GM23338 (cell line): ENCODE results near the gene FAAP100. TPM values are rescaled to one million over a fixed set of nuclear protein-coding genes. Genes with fewer than 3 reads are reported as not detected.

Experiments
- ATAC-seq: fragments of 200-7000 bp; cut with Tn5 transposase; 3 replicates; pipeline ENCODE4 v1.9.1; 2020
- DNase-seq: peaks from one replicate; pipeline ENCODE4 v3.0.0-alpha.2; 2015; ENCODE audit warnings: low spot score
- H2AFZ ChIP-seq: fragments of 200-600 bp; sonication (generic); 2 replicates; pipeline ENCODE4 v1.8.0; 2016; ENCODE audit warnings: antibody characterized with exemption, mild to moderate bottlenecking, moderate library complexity
- H3F3A ChIP-seq: fragments of 200-600 bp; sonication (generic); replicated peaks from 2 replicates; pipeline ENCODE4 v1.8.0; 2017; ENCODE audit warnings: antibody characterized with exemption, mixed run types, low read depth
- H3K27ac ChIP-seq: fragments of 200-600 bp; sonication (generic); 2 replicates; pipeline ENCODE4 v1.6.1; 2016; ENCODE audit warnings: low read depth
- H3K27me3 ChIP-seq: fragments of 200-600 bp; sonication (generic); 2 replicates; pipeline ENCODE4 v1.8.0; 2016; ENCODE audit warnings: mild to moderate bottlenecking, mixed run types, moderate library complexity; ENCODE audit not compliant: insufficient read depth
- H3K36me3 ChIP-seq: fragments of 200-600 bp; sonication (generic); 2 replicates; pipeline ENCODE4 v1.8.0; 2016; ENCODE audit warnings: mild to moderate bottlenecking; ENCODE audit not compliant: insufficient read depth
- H3K4me1 ChIP-seq: fragments of 200-600 bp; sonication (generic); 2 replicates; pipeline ENCODE4 v1.8.0; 2016; ENCODE audit warnings: mild to moderate bottlenecking, moderate library complexity; ENCODE audit not compliant: insufficient read depth
- H3K4me2 ChIP-seq: fragments of 200-600 bp; sonication (generic); 2 replicates; pipeline ENCODE4 v1.7.1; 2017; ENCODE audit warnings: mixed run types
- H3K4me3 ChIP-seq: fragments of 200-600 bp; sonication (generic); 2 replicates; pipeline ENCODE4 v1.6.1; 2016; ENCODE audit warnings: mixed run types
- H3K79me2 ChIP-seq: fragments of 200-600 bp; sonication (generic); replicated peaks from 2 replicates; pipeline ENCODE4 v1.8.0; 2017; ENCODE audit warnings: mild to moderate bottlenecking; ENCODE audit not compliant: insufficient read depth
- H3K9me2 ChIP-seq: fragments of 200-600 bp; sonication (generic); 2 replicates; pipeline ENCODE4 v1.8.0; 2017; ENCODE audit not compliant: insufficient read depth
- H4K20me1 ChIP-seq: fragments of 200-600 bp; sonication (generic); replicated peaks from 2 replicates; pipeline ENCODE4 v1.8.0; 2017; ENCODE audit warnings: mild to moderate bottlenecking; ENCODE audit not compliant: insufficient read depth
- H3K27ac Mint-ChIP-seq: 2 replicates; pipeline ENCODE4 v1.8.0; 2020; ENCODE audit warnings: inconsistent platforms, mild to moderate bottlenecking, moderate library complexity, mixed read lengths
- H3K27me3 Mint-ChIP-seq: 3 replicates; pipeline ENCODE4 v1.8.0; 2022; ENCODE audit warnings: low read depth, mild to moderate bottlenecking, moderate library complexity, mixed read lengths, inconsistent platforms; ENCODE audit not compliant: insufficient read depth, poor library complexity
- H3K36me3 Mint-ChIP-seq: 3 replicates; pipeline ENCODE4 v1.8.0; 2021; ENCODE audit warnings: low read depth, mild to moderate bottlenecking, inconsistent platforms, moderate library complexity, mixed read lengths
- H3K4me1 Mint-ChIP-seq: 3 replicates; pipeline ENCODE4 v1.8.0; 2020; ENCODE audit warnings: mild to moderate bottlenecking, inconsistent platforms, mixed read lengths
- H3K4me3 Mint-ChIP-seq: 3 replicates; pipeline ENCODE4 v1.8.0; 2021; ENCODE audit warnings: moderate library complexity, mild to moderate bottlenecking, inconsistent platforms, mixed read lengths
- H3K9me3 Mint-ChIP-seq: 3 replicates; pipeline ENCODE4 v1.8.0; 2020; ENCODE audit warnings: moderate library complexity, mild to moderate bottlenecking, inconsistent platforms, mixed read lengths
- CREB1 ChIP-seq: fragments of 250-450 bp; sonication (Bioruptor Pico); IDR thresholded peaks from 2 replicates; pipeline ENCODE4 v1.5.0; 2020; ENCODE audit warnings: low read depth, mild to moderate bottlenecking, moderate library complexity
- ETS1 ChIP-seq: IDR thresholded peaks from 2 replicates; pipeline ENCODE4 v1.6.1; 2016; ENCODE audit warnings: antibody characterized with exemption
- EZH2 ChIP-seq: fragments of 200-600 bp; sonication (generic); IDR thresholded peaks from one replicate; pipeline ENCODE4 v1.8.0; 2017; ENCODE audit warnings: antibody characterized with exemption, mild to moderate bottlenecking, low read depth; ENCODE audit not compliant: unreplicated experiment
- EZH2phosphoT487 ChIP-seq: fragments of 200-600 bp; sonication (generic); IDR thresholded peaks from one replicate; pipeline ENCODE4 v1.8.1; 2018; ENCODE audit warnings: antibody characterized with exemption; ENCODE audit not compliant: unreplicated experiment
- JUNB ChIP-seq: IDR thresholded peaks from one replicate; pipeline ENCODE4 v1.6.1; 2016; ENCODE audit warnings: antibody characterized with exemption; ENCODE audit not compliant: unreplicated experiment
- NANOG ChIP-seq: IDR thresholded peaks from 2 replicates; pipeline ENCODE4 v1.6.1; 2016; ENCODE audit warnings: antibody characterized with exemption, borderline replicate concordance
- POLR2AphosphoS5 ChIP-seq: IDR thresholded peaks from 2 replicates; pipeline ENCODE4 v1.6.1; 2016; ENCODE audit warnings: antibody characterized with exemption, low read depth
- STAT1 ChIP-seq: IDR thresholded peaks from one replicate; pipeline ENCODE4 v1.6.1; 2016; ENCODE audit warnings: antibody characterized with exemption; ENCODE audit not compliant: unreplicated experiment
- ZNF114 ChIP-seq: fragments of 250-450 bp; sonication (Bioruptor Pico); IDR thresholded peaks from 2 replicates; pipeline ENCODE4 v1.5.0; 2020; ENCODE audit warnings: mild to moderate bottlenecking, moderate library complexity
- ZNF331 ChIP-seq: fragments of 250-450 bp; sonication (Bioruptor Pico); IDR thresholded peaks from 2 replicates; pipeline ENCODE4 v1.5.0; 2020; ENCODE audit warnings: low read depth, mild to moderate bottlenecking, moderate library complexity
- polyA plus RNA-seq: library from polyadenylated mRNA; unstranded; fragments of >200 nt; fragmentation: Nextera tagmentation; extraction: Ambion mirVana; gene quantifications from 2 replicates; pipeline ENCODE4 v1.2.1, GENCODE V29; 2016
- total RNA-seq: library from RNA; depleted of rRNA; stranded (reverse); fragments of >200 nt; shearing (Covaris generic); gene quantifications from 2 replicates; pipeline ENCODE4 v1.2.3, GENCODE V29; 2014
- TF ChIP-seq, protein P1 (sequence below): fragments of 250-450 bp; sonication (Bioruptor Pico); IDR thresholded peaks from 2 replicates; pipeline ENCODE4 v1.5.0; 2020; ENCODE audit warnings: mild to moderate bottlenecking, moderate library complexity
- TF ChIP-seq, protein P2 (sequence below), 2 experiments: fragments of 200-600 bp in 1 of 2; sonication (generic) in 1 of 2; conservative IDR thresholded peaks; 2 replicates each; pipeline versions ENCODE4 v1.5.1 to v1.6.1; 2016 to 2017; ENCODE audit warnings: antibody characterized with exemption in 2 of 2, low read depth in 2 of 2, mild to moderate bottlenecking in 2 of 2, moderate library complexity in 1 of 2
- TF ChIP-seq, protein P3 (sequence below): IDR thresholded peaks from one replicate; pipeline ENCODE4 v1.6.1; 2018; ENCODE audit warnings: antibody characterized with exemption; ENCODE audit not compliant: unreplicated experiment

Gene FAAP100
- total and polyA plus RNA-seq, 2 experiments from 2014 or later = 16.0 to 50.5 TPM

GRCh38 chr17:81543339-81543675 is 8.8 kb downstream of the FAAP100 start:
- Histone ChIP-seq H3K36me3 (no peaks in the 10 kb centered on the region; the same call in 1 of the 2 replicates), H3K9me2 (no peaks in the 10 kb centered on the region), H4K20me1 (no peaks in the 10 kb centered on the region), H2AFZ (no peak overlapping the region), H3K4me2 (no peak overlapping the region), H3K4me3 (no peak overlapping the region), H3K27ac (no peak overlapping the region), H3K4me1 (no peaks in the 10 kb centered on the region), H3F3A (no peaks in the 10 kb centered on the region), H3K27me3 (no peaks in the 10 kb centered on the region), H3K79me2 (no peaks in the 10 kb centered on the region)
- no peak overlapping the region for H3K27ac Mint-ChIP-seq
- TF ChIP-seq NANOG (no peak), CREB1 (CRISPR knock-in tag) (no peak), JUNB (no peak), POLR2AphosphoS5 (no peak), ETS1 (no peak), EZH2phosphoT487 (no peak), STAT1 (no peak), EZH2 (no peak), ZNF331 (CRISPR knock-in tag) (no peak), ZNF114 (CRISPR knock-in tag) (no peak)
- TF ChIP-seq, protein P1, sequence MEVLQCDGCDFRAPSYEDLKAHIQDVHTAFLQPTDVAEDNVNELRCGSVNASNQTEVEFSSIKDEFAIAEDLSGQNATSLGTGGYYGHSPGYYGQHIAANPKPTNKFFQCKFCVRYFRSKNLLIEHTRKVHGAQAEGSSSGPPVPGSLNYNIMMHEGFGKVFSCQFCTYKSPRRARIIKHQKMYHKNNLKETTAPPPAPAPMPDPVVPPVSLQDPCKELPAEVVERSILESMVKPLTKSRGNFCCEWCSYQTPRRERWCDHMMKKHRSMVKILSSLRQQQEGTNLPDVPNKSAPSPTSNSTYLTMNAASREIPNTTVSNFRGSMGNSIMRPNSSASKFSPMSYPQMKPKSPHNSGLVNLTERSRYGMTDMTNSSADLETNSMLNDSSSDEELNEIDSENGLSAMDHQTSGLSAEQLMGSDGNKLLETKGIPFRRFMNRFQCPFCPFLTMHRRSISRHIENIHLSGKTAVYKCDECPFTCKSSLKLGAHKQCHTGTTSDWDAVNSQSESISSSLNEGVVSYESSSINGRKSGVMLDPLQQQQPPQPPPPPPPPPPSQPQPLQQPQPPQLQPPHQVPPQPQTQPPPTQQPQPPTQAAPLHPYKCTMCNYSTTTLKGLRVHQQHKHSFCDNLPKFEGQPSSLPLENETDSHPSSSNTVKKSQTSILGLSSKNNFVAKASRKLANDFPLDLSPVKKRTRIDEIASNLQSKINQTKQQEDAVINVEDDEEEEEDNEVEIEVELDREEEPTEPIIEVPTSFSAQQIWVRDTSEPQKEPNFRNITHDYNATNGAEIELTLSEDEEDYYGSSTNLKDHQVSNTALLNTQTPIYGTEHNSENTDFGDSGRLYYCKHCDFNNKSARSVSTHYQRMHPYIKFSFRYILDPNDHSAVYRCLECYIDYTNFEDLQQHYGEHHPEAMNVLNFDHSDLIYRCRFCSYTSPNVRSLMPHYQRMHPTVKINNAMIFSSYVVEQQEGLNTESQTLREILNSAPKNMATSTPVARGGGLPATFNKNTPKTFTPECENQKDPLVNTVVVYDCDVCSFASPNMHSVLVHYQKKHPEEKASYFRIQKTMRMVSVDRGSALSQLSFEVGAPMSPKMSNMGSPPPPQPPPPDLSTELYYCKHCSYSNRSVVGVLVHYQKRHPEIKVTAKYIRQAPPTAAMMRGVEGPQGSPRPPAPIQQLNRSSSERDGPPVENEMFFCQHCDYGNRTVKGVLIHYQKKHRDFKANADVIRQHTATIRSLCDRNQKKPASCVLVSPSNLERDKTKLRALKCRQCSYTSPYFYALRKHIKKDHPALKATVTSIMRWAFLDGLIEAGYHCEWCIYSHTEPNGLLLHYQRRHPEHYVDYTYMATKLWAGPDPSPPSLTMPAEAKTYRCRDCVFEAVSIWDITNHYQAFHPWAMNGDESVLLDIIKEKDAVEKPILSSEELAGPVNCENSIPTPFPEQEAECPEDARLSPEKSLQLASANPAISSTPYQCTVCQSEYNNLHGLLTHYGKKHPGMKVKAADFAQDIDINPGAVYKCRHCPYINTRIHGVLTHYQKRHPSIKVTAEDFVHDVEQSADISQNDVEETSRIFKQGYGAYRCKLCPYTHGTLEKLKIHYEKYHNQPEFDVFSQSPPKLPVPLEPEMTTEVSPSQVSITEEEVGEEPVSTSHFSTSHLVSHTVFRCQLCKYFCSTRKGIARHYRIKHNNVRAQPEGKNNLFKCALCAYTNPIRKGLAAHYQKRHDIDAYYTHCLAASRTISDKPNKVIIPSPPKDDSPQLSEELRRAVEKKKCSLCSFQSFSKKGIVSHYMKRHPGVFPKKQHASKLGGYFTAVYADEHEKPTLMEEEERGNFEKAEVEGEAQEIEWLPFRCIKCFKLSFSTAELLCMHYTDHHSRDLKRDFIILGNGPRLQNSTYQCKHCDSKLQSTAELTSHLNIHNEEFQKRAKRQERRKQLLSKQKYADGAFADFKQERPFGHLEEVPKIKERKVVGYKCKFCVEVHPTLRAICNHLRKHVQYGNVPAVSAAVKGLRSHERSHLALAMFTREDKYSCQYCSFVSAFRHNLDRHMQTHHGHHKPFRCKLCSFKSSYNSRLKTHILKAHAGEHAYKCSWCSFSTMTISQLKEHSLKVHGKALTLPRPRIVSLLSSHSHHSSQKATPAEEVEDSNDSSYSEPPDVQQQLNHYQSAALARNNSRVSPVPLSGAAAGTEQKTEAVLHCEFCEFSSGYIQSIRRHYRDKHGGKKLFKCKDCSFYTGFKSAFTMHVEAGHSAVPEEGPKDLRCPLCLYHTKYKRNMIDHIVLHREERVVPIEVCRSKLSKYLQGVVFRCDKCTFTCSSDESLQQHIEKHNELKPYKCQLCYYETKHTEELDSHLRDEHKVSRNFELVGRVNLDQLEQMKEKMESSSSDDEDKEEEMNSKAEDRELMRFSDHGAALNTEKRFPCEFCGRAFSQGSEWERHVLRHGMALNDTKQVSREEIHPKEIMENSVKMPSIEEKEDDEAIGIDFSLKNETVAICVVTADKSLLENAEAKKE = no peak
- TF ChIP-seq, protein P2, sequence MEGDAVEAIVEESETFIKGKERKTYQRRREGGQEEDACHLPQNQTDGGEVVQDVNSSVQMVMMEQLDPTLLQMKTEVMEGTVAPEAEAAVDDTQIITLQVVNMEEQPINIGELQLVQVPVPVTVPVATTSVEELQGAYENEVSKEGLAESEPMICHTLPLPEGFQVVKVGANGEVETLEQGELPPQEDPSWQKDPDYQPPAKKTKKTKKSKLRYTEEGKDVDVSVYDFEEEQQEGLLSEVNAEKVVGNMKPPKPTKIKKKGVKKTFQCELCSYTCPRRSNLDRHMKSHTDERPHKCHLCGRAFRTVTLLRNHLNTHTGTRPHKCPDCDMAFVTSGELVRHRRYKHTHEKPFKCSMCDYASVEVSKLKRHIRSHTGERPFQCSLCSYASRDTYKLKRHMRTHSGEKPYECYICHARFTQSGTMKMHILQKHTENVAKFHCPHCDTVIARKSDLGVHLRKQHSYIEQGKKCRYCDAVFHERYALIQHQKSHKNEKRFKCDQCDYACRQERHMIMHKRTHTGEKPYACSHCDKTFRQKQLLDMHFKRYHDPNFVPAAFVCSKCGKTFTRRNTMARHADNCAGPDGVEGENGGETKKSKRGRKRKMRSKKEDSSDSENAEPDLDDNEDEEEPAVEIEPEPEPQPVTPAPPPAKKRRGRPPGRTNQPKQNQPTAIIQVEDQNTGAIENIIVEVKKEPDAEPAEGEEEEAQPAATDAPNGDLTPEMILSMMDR (conservative IDR thresholded peaks at IDR 0.05; ENCODE audit: low read depth in 2 of 2) = no peak
- TF ChIP-seq, protein P3, sequence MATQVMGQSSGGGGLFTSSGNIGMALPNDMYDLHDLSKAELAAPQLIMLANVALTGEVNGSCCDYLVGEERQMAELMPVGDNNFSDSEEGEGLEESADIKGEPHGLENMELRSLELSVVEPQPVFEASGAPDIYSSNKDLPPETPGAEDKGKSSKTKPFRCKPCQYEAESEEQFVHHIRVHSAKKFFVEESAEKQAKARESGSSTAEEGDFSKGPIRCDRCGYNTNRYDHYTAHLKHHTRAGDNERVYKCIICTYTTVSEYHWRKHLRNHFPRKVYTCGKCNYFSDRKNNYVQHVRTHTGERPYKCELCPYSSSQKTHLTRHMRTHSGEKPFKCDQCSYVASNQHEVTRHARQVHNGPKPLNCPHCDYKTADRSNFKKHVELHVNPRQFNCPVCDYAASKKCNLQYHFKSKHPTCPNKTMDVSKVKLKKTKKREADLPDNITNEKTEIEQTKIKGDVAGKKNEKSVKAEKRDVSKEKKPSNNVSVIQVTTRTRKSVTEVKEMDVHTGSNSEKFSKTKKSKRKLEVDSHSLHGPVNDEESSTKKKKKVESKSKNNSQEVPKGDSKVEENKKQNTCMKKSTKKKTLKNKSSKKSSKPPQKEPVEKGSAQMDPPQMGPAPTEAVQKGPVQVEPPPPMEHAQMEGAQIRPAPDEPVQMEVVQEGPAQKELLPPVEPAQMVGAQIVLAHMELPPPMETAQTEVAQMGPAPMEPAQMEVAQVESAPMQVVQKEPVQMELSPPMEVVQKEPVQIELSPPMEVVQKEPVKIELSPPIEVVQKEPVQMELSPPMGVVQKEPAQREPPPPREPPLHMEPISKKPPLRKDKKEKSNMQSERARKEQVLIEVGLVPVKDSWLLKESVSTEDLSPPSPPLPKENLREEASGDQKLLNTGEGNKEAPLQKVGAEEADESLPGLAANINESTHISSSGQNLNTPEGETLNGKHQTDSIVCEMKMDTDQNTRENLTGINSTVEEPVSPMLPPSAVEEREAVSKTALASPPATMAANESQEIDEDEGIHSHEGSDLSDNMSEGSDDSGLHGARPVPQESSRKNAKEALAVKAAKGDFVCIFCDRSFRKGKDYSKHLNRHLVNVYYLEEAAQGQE = no peak
- DNase-seq (no peak), ATAC-seq (no peak)
- no peaks in the 10 kb centered on the region for H3K9me3 Mint-ChIP-seq
- H3K36me3 Mint-ChIP-seq = peaks cover 17% of the 10 kb centered on the region
- H3K4me3 Mint-ChIP-seq = no peak overlapping the region
- H3K4me1 Mint-ChIP-seq = no peaks in the 10 kb centered on the region
- H3K27me3 Mint-ChIP-seq = peaks cover 6% of the 10 kb centered on the region
